SK-N-SH treated with all-trans-retinoic acid at 6 μM for 48 hours (cell line): ENCODE results near the gene CADM2.

Experiments used
- ATAC-seq: fragments of 200-7000 bp; cut with Tn5 transposase; 3 replicates; pipeline ENCODE4 v1.9.1; 2020; ENCODE audit warnings: mild to moderate bottlenecking, moderate library complexity
- ARNTL ChIP-seq: fragments of 450-650 bp; formaldehyde crosslinking; IDR thresholded peaks from 2 replicates; pipeline ENCODE4 v1.5.0; 2020; ENCODE audit warnings: low read depth, mild to moderate bottlenecking, moderate library complexity, borderline replicate concordance
- BACH2 ChIP-seq: fragments of 250-450 bp; sonication (Bioruptor Pico); IDR thresholded peaks from 2 replicates; pipeline ENCODE4 v1.9.0; 2021; ENCODE audit warnings: mild to moderate bottlenecking, borderline replicate concordance
- CSDC2 ChIP-seq: fragments of 250-450 bp; sonication (Bioruptor Pico); IDR thresholded peaks from 2 replicates; pipeline ENCODE4 v1.5.0; 2020; ENCODE audit warnings: mild to moderate bottlenecking, moderate library complexity
- ESRRG ChIP-seq: fragments of 250-450 bp; sonication (Bioruptor Pico); IDR thresholded peaks from 2 replicates; pipeline ENCODE4 v1.6.1; 2021; ENCODE audit warnings: mild to moderate bottlenecking
- GLIS3 ChIP-seq: fragments of 250-450 bp; sonication (Bioruptor Pico); IDR thresholded peaks from 2 replicates; pipeline ENCODE4 v1.5.0; 2020; ENCODE audit warnings: mild to moderate bottlenecking, moderate library complexity
- ISL1 ChIP-seq: fragments of 250-450 bp; sonication (Bioruptor Pico); IDR thresholded peaks from 2 replicates; pipeline ENCODE4 v2.1.2; 2022; ENCODE audit warnings: mild to moderate bottlenecking, moderate library complexity
- OSR1 ChIP-seq: fragments of 250-450 bp; sonication (Bioruptor Pico); IDR thresholded peaks from 2 replicates; pipeline ENCODE4 v1.8.0; 2022; ENCODE audit warnings: moderate library complexity, mild to moderate bottlenecking, inconsistent platforms
- PPARA ChIP-seq: fragments of 250-450 bp; sonication (Bioruptor Pico); IDR thresholded peaks from 2 replicates; pipeline ENCODE4 v1.5.0; 2020; ENCODE audit warnings: mild to moderate bottlenecking, borderline replicate concordance
- RARB ChIP-seq: fragments of 250-450 bp; sonication (Bioruptor Pico); IDR thresholded peaks from 2 replicates; pipeline ENCODE4 v1.8.0; 2021; ENCODE audit warnings: mild to moderate bottlenecking, moderate library complexity
- SNAI2 ChIP-seq: fragments of 250-450 bp; sonication (Bioruptor Pico); IDR thresholded peaks from 2 replicates; pipeline ENCODE4 v1.5.0; 2020; ENCODE audit warnings: mild to moderate bottlenecking, moderate library complexity
- TCF4 ChIP-seq: fragments of 250-450 bp; sonication (Bioruptor Pico); IDR thresholded peaks from 2 replicates; pipeline ENCODE4 v1.8.0; 2021; ENCODE audit warnings: mild to moderate bottlenecking, moderate library complexity, borderline replicate concordance
- TOX ChIP-seq: fragments of 250-450 bp; sonication (Bioruptor Pico); IDR thresholded peaks from 2 replicates; pipeline ENCODE4 v1.8.0; 2021; ENCODE audit warnings: mild to moderate bottlenecking, moderate library complexity, borderline replicate concordance
- ZC3H10 ChIP-seq: fragments of 250-450 bp; sonication (Bioruptor Pico); IDR thresholded peaks from 2 replicates; pipeline ENCODE4 v1.5.1; 2021; ENCODE audit warnings: mild to moderate bottlenecking, moderate library complexity
- ZFP3 ChIP-seq: fragments of 250-450 bp; sonication (Bioruptor Pico); IDR thresholded peaks from 2 replicates; pipeline ENCODE4 v1.5.0; 2020; ENCODE audit warnings: mild to moderate bottlenecking, moderate library complexity
- ZFP30 ChIP-seq: fragments of 450-650 bp; formaldehyde crosslinking; IDR thresholded peaks from 2 replicates; pipeline ENCODE4 v1.5.0; 2022; ENCODE audit warnings: mild to moderate bottlenecking, moderate library complexity
- ZNF565 ChIP-seq: fragments of 450-650 bp; formaldehyde crosslinking; conservative IDR thresholded peaks from 2 replicates; pipeline ENCODE4 v1.5.0; 2020; ENCODE audit warnings: low read depth, mild to moderate bottlenecking, moderate library complexity
- ZNF70 ChIP-seq: fragments of 450-650 bp; formaldehyde crosslinking; IDR thresholded peaks from 2 replicates; pipeline ENCODE4 v1.5.0; 2020; ENCODE audit warnings: mild to moderate bottlenecking, moderate library complexity
- ZNF8 ChIP-seq: fragments of 450-650 bp; formaldehyde crosslinking; IDR thresholded peaks from 2 replicates; pipeline ENCODE4 v1.5.0; 2020; ENCODE audit warnings: mild to moderate bottlenecking, moderate library complexity
- TF ChIP-seq, protein P1 (sequence below): fragments of 250-450 bp; sonication (Bioruptor Pico); IDR thresholded peaks from 2 replicates; pipeline ENCODE4 v1.8.0; 2021; ENCODE audit warnings: low read depth, mild to moderate bottlenecking, moderate library complexity, borderline replicate concordance
- TF ChIP-seq, protein P2 (sequence below): fragments of 250-450 bp; sonication (Bioruptor Pico); IDR thresholded peaks from 2 replicates; pipeline ENCODE4 v1.5.1; 2020; ENCODE audit warnings: low read depth, mild to moderate bottlenecking, moderate library complexity
- TF ChIP-seq, protein P3 (sequence below): fragments of 250-450 bp; sonication (Bioruptor Pico); IDR thresholded peaks from 2 replicates; pipeline ENCODE4 v1.5.1; 2021; ENCODE audit warnings: mild to moderate bottlenecking, moderate library complexity
- TF ChIP-seq, protein P4 (sequence below): fragments of 250-450 bp; sonication (Bioruptor Pico); IDR thresholded peaks from 2 replicates; pipeline ENCODE4 v1.5.0; 2020; ENCODE audit warnings: mild to moderate bottlenecking, moderate library complexity
- TF ChIP-seq, protein P5 (sequence below): fragments of 250-450 bp; sonication (Bioruptor Pico); IDR thresholded peaks from 2 replicates; pipeline ENCODE4 v1.8.0; 2020; ENCODE audit warnings: mild to moderate bottlenecking, moderate library complexity, borderline replicate concordance

Gene CADM2

DNA sequence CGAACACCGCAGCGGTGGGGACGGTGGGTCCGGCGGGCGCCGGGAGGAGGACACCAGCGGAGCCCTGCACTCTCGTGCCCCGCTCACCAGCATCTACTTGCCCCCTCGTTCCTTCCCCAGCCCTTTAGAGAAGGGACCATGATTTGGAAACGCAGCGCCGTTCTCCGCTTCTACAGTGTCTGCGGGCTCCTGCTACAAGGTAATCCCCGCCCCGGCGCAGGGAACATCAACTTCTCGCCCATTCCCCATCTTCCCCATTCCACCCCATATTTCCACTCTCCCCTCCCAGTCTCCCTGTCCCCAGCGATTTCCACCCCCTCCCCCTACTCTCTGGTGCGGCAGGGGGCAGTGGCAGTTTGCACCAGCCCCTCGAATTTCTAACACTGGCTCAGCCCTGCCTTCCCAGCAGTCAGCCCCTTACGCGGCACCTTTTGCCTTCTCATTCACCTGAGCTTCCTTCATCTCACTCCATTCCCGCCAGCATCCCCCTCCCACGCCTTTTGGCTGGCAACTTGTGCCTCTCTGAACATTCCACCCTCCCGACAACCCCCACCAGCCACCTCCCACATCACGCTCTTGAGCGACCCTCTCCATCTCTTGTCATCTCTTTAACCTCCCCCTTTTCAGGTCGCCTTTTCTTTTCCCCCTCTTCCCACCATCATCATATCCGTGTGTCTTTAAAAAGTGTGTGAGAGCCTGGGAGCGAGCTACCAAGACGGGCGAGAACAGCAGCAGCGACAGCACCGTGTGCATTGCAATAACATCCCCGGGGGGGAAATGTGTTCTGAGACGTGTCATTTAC is 882 bp downstream of the CADM2 start:
- ATAC-seq: peak; percentile 5
- TF ChIP-seq ZFP3: no peak
- no peak for TF ChIP-seq OSR1 (CRISPR knock-in tag)
- no peak for TF ChIP-seq ZNF70 (CRISPR knock-in tag)
- TF ChIP-seq, protein P1, sequence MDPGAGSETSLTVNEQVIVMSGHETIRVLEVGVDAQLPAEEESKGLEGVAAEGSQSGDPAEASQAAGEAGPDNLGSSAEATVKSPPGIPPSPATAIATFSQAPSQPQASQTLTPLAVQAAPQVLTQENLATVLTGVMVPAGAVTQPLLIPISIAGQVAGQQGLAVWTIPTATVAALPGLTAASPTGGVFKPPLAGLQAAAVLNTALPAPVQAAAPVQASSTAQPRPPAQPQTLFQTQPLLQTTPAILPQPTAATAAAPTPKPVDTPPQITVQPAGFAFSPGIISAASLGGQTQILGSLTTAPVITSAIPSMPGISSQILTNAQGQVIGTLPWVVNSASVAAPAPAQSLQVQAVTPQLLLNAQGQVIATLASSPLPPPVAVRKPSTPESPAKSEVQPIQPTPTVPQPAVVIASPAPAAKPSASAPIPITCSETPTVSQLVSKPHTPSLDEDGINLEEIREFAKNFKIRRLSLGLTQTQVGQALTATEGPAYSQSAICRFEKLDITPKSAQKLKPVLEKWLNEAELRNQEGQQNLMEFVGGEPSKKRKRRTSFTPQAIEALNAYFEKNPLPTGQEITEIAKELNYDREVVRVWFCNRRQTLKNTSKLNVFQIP: no peak
- TF ChIP-seq TCF4 (CRISPR knock-in tag): no peak
- TF ChIP-seq ZFP30 (CRISPR knock-in tag): no peak
- no peak for TF ChIP-seq CSDC2 (CRISPR knock-in tag)
- no peak for TF ChIP-seq ARNTL
- TF ChIP-seq, protein P2, sequence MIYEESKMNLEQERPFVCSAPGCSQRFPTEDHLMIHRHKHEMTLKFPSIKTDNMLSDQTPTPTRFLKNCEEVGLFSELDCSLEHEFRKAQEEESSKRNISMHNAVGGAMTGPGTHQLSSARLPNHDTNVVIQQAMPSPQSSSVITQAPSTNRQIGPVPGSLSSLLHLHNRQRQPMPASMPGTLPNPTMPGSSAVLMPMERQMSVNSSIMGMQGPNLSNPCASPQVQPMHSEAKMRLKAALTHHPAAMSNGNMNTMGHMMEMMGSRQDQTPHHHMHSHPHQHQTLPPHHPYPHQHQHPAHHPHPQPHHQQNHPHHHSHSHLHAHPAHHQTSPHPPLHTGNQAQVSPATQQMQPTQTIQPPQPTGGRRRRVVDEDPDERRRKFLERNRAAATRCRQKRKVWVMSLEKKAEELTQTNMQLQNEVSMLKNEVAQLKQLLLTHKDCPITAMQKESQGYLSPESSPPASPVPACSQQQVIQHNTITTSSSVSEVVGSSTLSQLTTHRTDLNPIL (CRISPR knock-in tag): no peak
- TF ChIP-seq RARB (CRISPR knock-in tag): no peak
- no peak for TF ChIP-seq ZC3H10
- no peak for TF ChIP-seq TOX (CRISPR knock-in tag)
- no peak for TF ChIP-seq GLIS3 (CRISPR knock-in tag)
- TF ChIP-seq ESRRG: no peak
- TF ChIP-seq SNAI2 (CRISPR knock-in tag): no peak
- TF ChIP-seq PPARA (CRISPR knock-in tag): no peak
- TF ChIP-seq ZNF565 (CRISPR knock-in tag): no peak
- no peak for TF ChIP-seq BACH2

DNA sequence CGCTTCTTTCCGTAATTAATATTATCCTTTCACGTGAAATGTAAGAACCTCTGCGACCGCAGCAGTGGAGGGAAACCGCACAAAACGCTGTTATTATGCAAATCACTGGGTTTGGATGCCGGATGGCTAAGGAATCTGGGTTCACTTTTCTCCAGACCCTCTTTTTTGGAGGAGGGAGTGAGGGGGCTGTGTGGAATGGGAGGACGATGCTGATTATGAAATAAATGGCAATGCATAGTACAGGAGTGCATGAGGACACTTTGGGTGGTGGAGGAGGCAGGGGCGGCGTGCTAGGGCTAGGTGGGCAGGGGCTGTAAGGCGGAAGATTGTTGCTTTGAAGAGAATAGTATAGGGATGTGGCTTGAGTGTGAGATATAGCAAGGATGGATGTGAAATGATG is 1.8 kb downstream of the CADM2 start:
- TF ChIP-seq, protein P1: no peak
- no peak for TF ChIP-seq ZC3H10
- TF ChIP-seq, protein P3, sequence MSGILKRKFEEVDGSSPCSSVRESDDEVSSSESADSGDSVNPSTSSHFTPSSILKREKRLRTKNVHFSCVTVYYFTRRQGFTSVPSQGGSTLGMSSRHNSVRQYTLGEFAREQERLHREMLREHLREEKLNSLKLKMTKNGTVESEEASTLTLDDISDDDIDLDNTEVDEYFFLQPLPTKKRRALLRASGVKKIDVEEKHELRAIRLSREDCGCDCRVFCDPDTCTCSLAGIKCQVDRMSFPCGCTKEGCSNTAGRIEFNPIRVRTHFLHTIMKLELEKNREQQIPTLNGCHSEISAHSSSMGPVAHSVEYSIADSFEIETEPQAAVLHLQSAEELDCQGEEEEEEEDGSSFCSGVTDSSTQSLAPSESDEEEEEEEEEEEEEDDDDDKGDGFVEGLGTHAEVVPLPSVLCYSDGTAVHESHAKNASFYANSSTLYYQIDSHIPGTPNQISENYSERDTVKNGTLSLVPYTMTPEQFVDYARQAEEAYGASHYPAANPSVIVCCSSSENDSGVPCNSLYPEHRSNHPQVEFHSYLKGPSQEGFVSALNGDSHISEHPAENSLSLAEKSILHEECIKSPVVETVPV: no peak
- TF ChIP-seq ISL1: no peak
- no peak for TF ChIP-seq OSR1 (CRISPR knock-in tag)
- no peak for TF ChIP-seq ZNF70 (CRISPR knock-in tag)
- TF ChIP-seq, protein P4, sequence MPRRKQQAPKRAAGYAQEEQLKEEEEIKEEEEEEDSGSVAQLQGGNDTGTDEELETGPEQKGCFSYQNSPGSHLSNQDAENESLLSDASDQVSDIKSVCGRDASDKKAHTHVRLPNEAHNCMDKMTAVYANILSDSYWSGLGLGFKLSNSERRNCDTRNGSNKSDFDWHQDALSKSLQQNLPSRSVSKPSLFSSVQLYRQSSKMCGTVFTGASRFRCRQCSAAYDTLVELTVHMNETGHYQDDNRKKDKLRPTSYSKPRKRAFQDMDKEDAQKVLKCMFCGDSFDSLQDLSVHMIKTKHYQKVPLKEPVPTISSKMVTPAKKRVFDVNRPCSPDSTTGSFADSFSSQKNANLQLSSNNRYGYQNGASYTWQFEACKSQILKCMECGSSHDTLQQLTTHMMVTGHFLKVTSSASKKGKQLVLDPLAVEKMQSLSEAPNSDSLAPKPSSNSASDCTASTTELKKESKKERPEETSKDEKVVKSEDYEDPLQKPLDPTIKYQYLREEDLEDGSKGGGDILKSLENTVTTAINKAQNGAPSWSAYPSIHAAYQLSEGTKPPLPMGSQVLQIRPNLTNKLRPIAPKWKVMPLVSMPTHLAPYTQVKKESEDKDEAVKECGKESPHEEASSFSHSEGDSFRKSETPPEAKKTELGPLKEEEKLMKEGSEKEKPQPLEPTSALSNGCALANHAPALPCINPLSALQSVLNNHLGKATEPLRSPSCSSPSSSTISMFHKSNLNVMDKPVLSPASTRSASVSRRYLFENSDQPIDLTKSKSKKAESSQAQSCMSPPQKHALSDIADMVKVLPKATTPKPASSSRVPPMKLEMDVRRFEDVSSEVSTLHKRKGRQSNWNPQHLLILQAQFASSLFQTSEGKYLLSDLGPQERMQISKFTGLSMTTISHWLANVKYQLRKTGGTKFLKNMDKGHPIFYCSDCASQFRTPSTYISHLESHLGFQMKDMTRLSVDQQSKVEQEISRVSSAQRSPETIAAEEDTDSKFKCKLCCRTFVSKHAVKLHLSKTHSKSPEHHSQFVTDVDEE: no peak
- TF ChIP-seq TCF4 (CRISPR knock-in tag): no peak
- no peak for TF ChIP-seq RARB (CRISPR knock-in tag)
- TF ChIP-seq ARNTL: no peak
- TF ChIP-seq PPARA (CRISPR knock-in tag): no peak
- no peak for TF ChIP-seq TOX (CRISPR knock-in tag)
- no peak for TF ChIP-seq ESRRG
- TF ChIP-seq, protein P2 (CRISPR knock-in tag): no peak
- TF ChIP-seq ZNF8 (CRISPR knock-in tag): no peak
- no peak for TF ChIP-seq ZFP30 (CRISPR knock-in tag)
- no peak for TF ChIP-seq BACH2
- no peak for TF ChIP-seq ZNF565 (CRISPR knock-in tag)
- TF ChIP-seq, protein P5, sequence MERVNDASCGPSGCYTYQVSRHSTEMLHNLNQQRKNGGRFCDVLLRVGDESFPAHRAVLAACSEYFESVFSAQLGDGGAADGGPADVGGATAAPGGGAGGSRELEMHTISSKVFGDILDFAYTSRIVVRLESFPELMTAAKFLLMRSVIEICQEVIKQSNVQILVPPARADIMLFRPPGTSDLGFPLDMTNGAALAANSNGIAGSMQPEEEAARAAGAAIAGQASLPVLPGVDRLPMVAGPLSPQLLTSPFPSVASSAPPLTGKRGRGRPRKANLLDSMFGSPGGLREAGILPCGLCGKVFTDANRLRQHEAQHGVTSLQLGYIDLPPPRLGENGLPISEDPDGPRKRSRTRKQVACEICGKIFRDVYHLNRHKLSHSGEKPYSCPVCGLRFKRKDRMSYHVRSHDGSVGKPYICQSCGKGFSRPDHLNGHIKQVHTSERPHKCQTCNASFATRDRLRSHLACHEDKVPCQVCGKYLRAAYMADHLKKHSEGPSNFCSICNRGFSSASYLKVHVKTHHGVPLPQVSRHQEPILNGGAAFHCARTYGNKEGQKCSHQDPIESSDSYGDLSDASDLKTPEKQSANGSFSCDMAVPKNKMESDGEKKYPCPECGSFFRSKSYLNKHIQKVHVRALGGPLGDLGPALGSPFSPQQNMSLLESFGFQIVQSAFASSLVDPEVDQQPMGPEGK (CRISPR knock-in tag): no peak
- no peak for TF ChIP-seq ZFP3
- ATAC-seq: no peak
